Stimulated activated naive B cell treated with anti-CD40 and anti-IgM and Interleukin-4, amounts not matched to agents 10 μg/mL and 1 μg/mL and 100 μg/mL, for 72 hours (primary cell): Measurements from ENCODE around the gene PLEKHH3.

Experiments
- ATAC-seq, 2 donors: fragments of 150-1000 bp; cut with Tn5 transposase; replicated peaks; 2 replicates each; pipeline ENCODE4 v1.10.0; 2021; ENCODE audit warnings: moderate library complexity in 1 of 2
- DNase-seq: peaks from one replicate; pipeline ENCODE4 v3.0.0; 2021
- H3K27ac Mint-ChIP-seq: one replicate; pipeline ENCODE4 v1.8.0; 2022; ENCODE audit warnings: mild to moderate bottlenecking, mixed read lengths
- H3K27me3 Mint-ChIP-seq, 2 donors: one replicate each; pipeline ENCODE4 v1.8.0; 2022; ENCODE audit warnings: mixed read lengths in 2 of 2
- H3K36me3 Mint-ChIP-seq, 2 donors: one replicate each; pipeline ENCODE4 v1.8.0; 2022; ENCODE audit warnings: mixed read lengths in 2 of 2, mild to moderate bottlenecking in 1 of 2
- H3K4me1 Mint-ChIP-seq, 2 donors: one replicate each; pipeline ENCODE4 v1.8.0; 2022; ENCODE audit warnings: mixed read lengths in 2 of 2, mild to moderate bottlenecking in 1 of 2
- H3K4me3 Mint-ChIP-seq, 2 donors: one replicate each; pipeline ENCODE4 v1.8.0; 2022; ENCODE audit warnings: mild to moderate bottlenecking in 2 of 2, mixed read lengths in 2 of 2, moderate library complexity in 1 of 2
- H3K9me3 Mint-ChIP-seq, 2 donors: one replicate each; pipeline ENCODE4 v1.8.0; 2022; ENCODE audit warnings: mixed read lengths in 2 of 2, mild to moderate bottlenecking in 1 of 2

The PLEKHH3 gene, protein sequence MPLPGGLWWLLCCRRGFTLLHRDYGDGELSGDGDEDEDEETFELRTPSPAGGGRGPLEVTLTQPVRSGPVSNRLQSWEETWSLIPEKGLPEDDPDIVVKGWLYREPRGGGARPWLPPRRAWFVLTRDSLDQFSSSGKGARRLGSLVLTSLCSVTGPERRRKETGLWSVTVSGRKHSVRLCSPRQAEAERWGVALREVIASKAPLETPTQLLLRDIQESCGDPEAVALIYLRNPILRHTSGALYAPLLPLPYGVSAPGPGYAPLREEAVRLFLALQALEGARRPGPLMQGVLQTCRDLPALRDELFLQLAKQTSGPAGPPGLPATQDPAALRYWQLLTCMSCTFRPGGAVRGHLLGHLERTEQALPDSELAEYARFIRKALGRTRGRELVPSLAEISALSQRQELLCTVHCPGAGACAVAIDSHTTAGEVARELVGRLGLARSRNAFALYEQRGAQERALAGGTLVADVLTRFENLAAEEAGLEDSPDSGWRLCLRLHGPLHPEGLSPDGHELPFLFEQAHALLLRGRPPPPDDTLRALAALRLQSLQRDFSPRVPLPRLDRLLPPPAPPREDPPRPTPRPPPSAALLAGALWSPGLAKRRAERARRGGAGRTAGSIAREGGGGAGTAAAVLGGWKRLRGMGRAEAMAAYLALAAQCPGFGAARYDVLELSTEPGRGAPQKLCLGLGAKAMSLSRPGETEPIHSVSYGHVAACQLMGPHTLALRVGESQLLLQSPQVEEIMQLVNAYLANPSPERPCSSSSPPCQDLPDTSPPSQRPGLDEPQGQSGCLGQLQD

DNA sequence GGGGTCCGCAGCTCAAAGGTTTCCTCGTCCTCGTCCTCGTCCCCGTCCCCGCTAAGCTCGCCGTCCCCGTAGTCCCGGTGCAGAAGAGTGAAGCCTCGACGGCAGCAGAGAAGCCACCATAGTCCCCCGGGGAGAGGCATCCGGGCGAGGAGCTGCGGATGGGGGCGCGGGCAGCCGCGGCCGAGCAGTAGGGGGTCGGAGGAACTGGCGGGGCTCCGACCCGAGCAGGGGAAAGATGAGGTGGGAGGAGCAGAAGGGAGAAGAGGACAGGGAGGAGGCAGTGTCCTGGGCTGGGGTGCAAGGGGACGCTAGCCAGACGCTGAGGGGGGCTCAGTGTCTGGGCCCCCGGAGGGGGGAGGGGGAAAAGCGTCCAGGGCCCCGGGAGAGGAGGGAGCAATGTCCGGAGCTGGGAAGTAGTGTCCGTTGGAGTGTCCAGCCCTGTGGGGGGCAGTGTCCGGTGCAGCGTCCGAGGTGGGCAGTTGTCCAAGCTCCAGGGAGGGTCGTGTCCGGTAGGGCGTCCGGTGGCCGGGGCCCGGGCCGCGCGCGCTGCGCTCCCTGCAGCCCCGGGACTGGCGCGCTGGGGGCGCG is at the start of gene PLEKHH3:
Gene PLEKHH3 (minus strand): TSS at position 571 of the 588 bp plus-strand sequence. CDS start 431 bp downstream, at position 140.
- Mint-ChIP-seq H3K4me3 (peak within 1 kb of the TSS; percentile 79 to 94), H3K9me3 (peaks cover 0 to 2% of the 10 kb centered on the region in 2 donors), H3K27ac (peak within 1 kb of the TSS; percentile 85), H3K4me1 (peaks cover 37 to 80% of the 10 kb centered on the region in 2 donors), H3K27me3 (peaks cover 34 to 67% of the 10 kb centered on the region in 2 donors), H3K36me3 (peaks cover 2 to 3% of the 10 kb centered on the region in 2 donors)
- DNase-seq, result no peak
- ATAC-seq, result no peak

DNA sequence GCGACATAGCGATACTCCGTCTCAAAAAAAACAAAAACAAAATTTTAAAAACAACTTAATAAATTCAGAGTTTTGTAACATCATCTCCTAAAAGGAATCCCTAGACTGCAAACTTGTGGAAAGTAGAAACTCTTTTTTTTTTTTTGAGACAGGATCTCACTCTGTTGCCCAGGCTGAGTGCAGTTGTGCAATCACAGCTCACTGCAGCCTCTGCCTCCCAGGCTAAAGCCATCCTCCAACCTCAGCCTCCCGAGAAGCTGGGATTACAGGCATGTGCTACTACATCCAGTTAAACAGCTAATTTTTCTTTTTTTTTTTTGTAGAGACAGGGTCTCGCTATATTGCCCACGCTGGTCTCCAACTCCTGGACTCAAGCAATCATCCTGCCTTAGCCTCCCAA is 48.3 kb upstream of the PLEKHH3 start:
- no peaks in the 10 kb centered on the region for H3K27me3 Mint-ChIP-seq
- no peak for ATAC-seq
- H3K27ac Mint-ChIP-seq, result no peak overlapping the region

DNA sequence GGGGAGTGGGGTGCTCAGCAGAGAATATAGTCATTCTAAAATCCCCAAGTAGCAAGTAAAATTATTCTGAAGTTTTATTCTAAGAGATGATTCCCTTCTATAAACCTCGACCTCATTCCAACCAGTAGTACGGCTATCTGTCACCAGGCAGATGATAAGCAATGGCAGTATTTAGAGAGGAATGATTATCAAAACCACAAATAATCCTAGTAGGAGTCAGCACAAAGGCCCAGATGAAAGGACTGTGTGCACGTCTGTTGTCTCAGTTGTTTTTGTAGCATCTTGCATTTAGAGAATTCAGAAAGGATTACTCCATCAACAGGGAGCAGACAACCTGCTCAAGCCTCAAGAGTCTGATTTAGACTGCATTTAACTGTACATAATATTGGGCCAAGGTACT is 46.8 kb upstream of the PLEKHH3 start:
- no peak overlapping the region for H3K27ac Mint-ChIP-seq
- ATAC-seq, result no peak
- no peak overlapping the region for H3K4me3 Mint-ChIP-seq
- no peak for DNase-seq
- H3K36me3 Mint-ChIP-seq, result peaks cover 22 to 35% of the 10 kb centered on the region in 2 donors
- peaks cover 0 to 6% of the 10 kb centered on the region in 2 donors for H3K4me1 Mint-ChIP-seq
- no peaks in the 10 kb centered on the region for H3K27me3 Mint-ChIP-seq
- H3K9me3 Mint-ChIP-seq, result no peaks in the 10 kb centered on the region

More for the DNA sequence above, 48.3 kb upstream of the PLEKHH3 start:
- H3K4me1 Mint-ChIP-seq, result peaks cover 0 to 6% of the 10 kb centered on the region in 2 donors
- peaks cover 18 to 28% of the 10 kb centered on the region in 2 donors for H3K36me3 Mint-ChIP-seq
- H3K4me3 Mint-ChIP-seq, result no peak overlapping the region
- no peak for DNase-seq
- no peaks in the 10 kb centered on the region for H3K9me3 Mint-ChIP-seq

DNA sequence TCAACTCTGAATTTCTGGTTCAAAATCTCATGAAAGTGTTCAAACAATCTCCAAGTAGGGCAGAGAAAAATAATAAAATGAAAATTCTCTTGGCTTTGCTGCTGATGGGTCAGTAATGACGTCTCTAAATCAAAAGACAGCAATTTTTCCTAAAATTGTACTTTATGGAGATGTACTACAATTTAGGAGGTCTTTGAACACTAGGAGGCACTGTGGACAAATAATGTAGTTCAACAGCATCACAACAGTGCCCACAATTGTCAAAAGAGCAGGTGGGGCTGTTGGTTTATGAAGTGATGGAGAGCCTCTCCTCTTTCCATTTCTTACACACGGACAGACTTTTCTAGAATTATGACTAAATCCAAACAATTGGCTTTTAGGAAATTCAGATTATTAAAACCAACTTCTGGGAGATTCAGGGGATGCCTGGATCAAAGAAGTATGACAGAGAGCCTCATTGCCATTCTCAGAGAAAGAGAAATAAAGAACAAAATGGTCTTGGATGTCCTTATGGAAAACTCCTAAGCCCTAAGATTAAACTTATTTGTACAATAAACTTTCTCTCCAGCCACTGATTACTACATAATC is 44.3 kb upstream of the PLEKHH3 start:
- H3K27ac Mint-ChIP-seq, result no peak overlapping the region
- peak; percentile 86 to 94 for ATAC-seq

DNA sequence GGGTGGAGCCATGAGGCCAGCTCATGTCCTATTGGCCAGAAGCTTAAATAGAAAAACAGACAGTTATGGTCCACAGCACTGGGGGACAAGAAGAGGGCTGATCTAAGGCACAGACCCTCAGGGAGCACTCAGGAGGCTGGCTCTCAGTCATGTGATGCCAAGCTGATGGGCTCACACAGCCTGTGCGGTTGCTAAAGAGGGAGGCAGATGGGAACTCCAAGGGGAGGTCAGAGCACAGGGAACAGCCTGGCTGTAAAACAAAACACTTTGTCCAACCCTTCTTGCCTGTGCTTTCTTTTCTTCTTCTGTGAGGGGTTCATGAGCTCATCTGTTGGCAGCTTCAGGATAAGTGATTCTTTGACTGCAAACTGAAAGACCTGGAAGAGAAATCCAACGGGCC is 32.8 kb upstream of the PLEKHH3 start:
- Mint-ChIP-seq H3K27ac (no peak overlapping the region), H3K27me3 (no peaks in the 10 kb centered on the region), H3K36me3 (peaks cover 47 to 67% of the 10 kb centered on the region in 2 donors), H3K4me1 (peaks cover 22 to 33% of the 10 kb centered on the region in 2 donors), H3K9me3 (no peaks in the 10 kb centered on the region), H3K4me3 (no peak overlapping the region)
- DNase-seq (no peak), ATAC-seq (no peak)

More for the DNA sequence above, 44.3 kb upstream of the PLEKHH3 start:
- Mint-ChIP-seq H3K4me1 (peaks cover 0 to 6% of the 10 kb centered on the region in 2 donors), H3K4me3 (no peak overlapping the region), H3K9me3 (no peaks in the 10 kb centered on the region), H3K36me3 (peaks cover 29 to 50% of the 10 kb centered on the region in 2 donors), H3K27me3 (no peaks in the 10 kb centered on the region)
- no peak for DNase-seq

DNA sequence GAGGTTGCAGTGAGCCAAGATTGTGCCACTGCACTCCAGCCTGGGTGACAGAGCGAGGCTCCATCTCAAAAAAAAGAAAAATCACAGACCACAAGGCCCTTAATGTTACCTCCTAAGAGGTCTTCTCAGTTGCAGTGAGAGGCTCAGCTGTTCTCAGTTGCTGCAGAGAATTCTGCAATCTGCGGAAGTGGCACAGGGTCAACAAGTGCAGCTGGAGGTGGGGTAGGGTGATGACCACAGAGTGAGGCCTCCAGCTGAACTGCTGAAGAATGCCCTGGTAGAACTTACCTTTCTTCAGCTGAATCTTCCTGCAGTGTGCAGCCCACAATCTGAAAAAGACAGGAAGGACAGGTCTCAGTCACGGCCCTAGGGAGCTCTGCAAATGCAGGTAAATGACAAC is 31.8 kb upstream of the PLEKHH3 start:
- no peaks in the 10 kb centered on the region for H3K9me3 Mint-ChIP-seq
- DNase-seq, result no peak
- no peaks in the 10 kb centered on the region for H3K27me3 Mint-ChIP-seq
- peaks cover 56 to 77% of the 10 kb centered on the region in 2 donors for H3K36me3 Mint-ChIP-seq
- no peak overlapping the region for H3K4me3 Mint-ChIP-seq
- H3K27ac Mint-ChIP-seq, result no peak overlapping the region
- H3K4me1 Mint-ChIP-seq, result peaks cover 26 to 43% of the 10 kb centered on the region in 2 donors
- no peak for ATAC-seq

DNA sequence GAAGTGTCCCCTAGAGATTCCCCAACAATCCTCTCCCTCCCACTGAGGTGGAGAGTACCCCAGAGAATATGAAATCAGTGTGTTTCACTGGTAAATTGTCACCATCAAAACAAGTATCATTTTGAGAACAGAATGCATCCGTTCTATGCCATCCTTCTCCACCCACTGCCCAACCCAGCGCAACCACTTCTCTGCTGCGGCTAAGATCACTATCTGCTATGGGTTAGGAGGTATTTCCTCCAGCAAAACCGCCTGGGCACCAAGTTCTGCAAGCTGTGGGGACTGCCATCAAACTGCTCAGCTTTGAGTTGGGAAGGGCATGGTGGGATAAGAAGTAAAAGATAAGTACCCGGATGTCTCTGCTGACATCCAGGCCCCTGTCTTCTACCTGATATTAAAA is 29.9 kb upstream of the PLEKHH3 start:
- H3K4me3 Mint-ChIP-seq, result peak overlapping the region in 1 of 2 donors; percentile 13
- DNase-seq, result no peak
- H3K4me1 Mint-ChIP-seq, result peaks cover 35 to 61% of the 10 kb centered on the region in 2 donors
- H3K27ac Mint-ChIP-seq, result peak overlapping the region; percentile 5
- H3K9me3 Mint-ChIP-seq, result no peaks in the 10 kb centered on the region
- peaks cover 66 to 81% of the 10 kb centered on the region in 2 donors for H3K36me3 Mint-ChIP-seq
- H3K27me3 Mint-ChIP-seq, result no peaks in the 10 kb centered on the region
- peak; percentile 13 to 25 for ATAC-seq

DNA sequence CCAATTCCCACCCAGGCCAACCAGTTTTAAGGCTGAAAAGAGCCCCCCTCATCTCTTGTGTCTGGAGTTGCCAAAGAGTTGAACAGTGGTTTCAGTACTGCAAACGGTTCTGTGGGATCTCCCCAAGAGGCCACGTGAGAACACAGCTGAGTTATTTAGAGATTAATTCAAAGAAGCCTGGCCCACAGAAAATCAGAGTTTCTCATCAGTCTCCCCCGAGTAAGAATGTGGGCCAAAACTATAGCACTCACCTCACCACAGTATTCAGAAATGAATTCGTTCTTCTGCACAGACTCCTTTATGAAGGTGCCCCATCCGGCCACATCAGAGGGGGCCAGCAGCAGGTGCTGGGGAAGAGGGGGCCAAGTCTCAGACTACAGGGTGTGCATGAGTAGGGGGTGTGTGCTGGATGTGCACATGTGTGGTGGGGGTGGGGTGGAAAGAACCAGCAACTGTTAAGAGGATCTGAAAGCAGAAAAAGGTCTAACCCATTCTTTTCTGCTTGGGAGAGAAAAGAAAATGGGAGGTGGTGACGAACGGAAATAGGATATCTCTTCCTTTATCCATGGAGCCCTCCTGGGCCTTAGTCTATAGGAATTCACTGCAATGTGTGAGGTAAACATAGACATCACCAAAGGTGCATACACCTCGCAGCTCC is 28.2 kb upstream of the PLEKHH3 start:
- Mint-ChIP-seq H3K27ac (peak overlapping the region; percentile 68), H3K27me3 (no peaks in the 10 kb centered on the region), H3K4me3 (peak overlapping the region; percentile 42 to 72)

DNA sequence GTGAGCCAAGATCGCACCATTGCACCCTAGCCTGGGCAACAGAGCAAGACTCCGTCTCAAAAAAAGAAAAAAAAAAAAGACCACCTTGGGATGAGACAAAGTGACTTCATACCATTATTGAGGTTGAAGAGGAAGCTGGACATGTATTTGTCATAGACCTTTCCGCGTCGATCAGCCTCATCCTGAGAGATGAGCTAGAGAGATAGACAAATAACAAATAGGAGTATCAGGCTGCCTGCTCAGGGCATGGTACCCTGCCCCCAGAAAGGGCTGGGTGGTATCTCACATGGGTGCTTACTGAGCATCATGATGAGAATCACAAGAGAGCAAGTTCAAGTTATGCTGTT is 27.7 kb upstream of the PLEKHH3 start:
- H3K27me3 Mint-ChIP-seq, result no peaks in the 10 kb centered on the region

More for the DNA sequence above, 28.2 kb upstream of the PLEKHH3 start:
- Mint-ChIP-seq H3K4me1 (peaks cover 40 to 68% of the 10 kb centered on the region in 2 donors), H3K36me3 (peaks cover 68 to 82% of the 10 kb centered on the region in 2 donors), H3K9me3 (no peaks in the 10 kb centered on the region)
- DNase-seq (peak; percentile 73), ATAC-seq (peak; percentile 90 to 93)

DNA sequence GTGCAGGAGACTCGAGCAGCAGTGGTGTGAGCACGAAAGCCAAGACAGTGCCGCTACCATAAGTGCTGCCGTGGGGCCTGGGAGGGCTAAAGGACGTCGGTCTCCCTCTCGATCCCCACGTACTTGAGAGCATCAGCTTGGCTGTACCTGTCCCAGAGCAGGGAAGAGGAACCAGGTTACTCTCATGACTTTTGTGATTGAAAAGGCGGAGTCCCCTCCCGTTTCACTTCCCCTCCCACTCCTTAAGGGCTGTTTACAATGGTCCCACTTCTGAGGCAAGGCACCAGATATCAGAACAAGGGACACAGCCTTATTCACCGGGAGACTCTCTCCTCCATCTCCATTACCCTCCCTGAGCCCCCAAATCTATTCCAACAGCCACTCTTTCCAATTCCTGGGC is 25.7 kb upstream of the PLEKHH3 start:
- peak; percentile 33 for ATAC-seq
- peaks cover 33 to 60% of the 10 kb centered on the region in 2 donors for H3K4me1 Mint-ChIP-seq
- no peaks in the 10 kb centered on the region for H3K9me3 Mint-ChIP-seq

More for the DNA sequence above, 27.7 kb upstream of the PLEKHH3 start:
- H3K36me3 Mint-ChIP-seq, result peaks cover 66 to 81% of the 10 kb centered on the region in 2 donors
- peak; percentile 42 to 44 for ATAC-seq
- peaks cover 40 to 68% of the 10 kb centered on the region in 2 donors for H3K4me1 Mint-ChIP-seq
- no peaks in the 10 kb centered on the region for H3K9me3 Mint-ChIP-seq
- H3K27ac Mint-ChIP-seq, result peak overlapping the region; percentile 68
- DNase-seq, result no peak
- peak overlapping the region; percentile 42 to 47 for H3K4me3 Mint-ChIP-seq

DNA sequence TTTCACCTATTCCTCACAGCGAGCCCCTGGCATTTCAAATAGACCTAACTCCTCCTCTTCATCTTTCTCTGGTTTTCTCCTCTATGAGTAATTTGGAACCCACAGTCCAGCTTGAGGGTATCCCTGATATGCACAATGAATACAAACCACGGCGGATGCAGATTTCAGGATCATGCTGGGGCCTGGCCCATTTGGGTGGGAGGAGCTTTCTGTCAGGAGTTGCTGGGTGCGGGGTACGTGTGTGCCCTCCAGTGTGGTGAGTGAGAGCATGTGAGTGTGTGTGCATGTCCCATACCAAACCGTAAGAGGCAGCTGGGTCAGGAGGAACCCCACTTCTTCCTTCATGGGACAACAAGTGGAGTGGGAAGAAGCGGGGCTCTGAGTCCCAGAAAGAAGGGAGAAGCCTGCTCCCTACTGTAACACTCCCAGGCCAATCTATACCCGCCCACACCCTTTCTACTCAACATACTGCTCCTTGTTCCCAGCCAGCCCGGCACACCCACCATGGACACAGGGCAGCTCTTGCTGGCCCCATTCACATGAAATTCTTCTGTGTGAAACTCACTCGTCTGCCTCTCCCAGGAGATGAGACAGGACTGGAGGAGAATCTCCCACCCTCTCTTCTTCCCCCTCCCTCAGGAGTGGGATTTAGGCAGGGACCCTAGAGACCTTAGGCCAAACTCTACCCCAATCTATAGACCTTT is 23.9 kb upstream of the PLEKHH3 start:
- Mint-ChIP-seq H3K27ac (no peak overlapping the region), H3K4me3 (no peak overlapping the region), H3K36me3 (peaks cover 48 to 69% of the 10 kb centered on the region in 2 donors), H3K27me3 (no peaks in the 10 kb centered on the region), H3K4me1 (peaks cover 27 to 47% of the 10 kb centered on the region in 2 donors), H3K9me3 (no peaks in the 10 kb centered on the region)
- DNase-seq (no peak), ATAC-seq (no peak)

More for the DNA sequence above, 25.7 kb upstream of the PLEKHH3 start:
- Mint-ChIP-seq H3K27me3 (no peaks in the 10 kb centered on the region), H3K4me3 (peak overlapping the region; percentile 36 to 40), H3K36me3 (peaks cover 50 to 70% of the 10 kb centered on the region in 2 donors), H3K27ac (peak overlapping the region; percentile 16)
- no peak for DNase-seq

DNA sequence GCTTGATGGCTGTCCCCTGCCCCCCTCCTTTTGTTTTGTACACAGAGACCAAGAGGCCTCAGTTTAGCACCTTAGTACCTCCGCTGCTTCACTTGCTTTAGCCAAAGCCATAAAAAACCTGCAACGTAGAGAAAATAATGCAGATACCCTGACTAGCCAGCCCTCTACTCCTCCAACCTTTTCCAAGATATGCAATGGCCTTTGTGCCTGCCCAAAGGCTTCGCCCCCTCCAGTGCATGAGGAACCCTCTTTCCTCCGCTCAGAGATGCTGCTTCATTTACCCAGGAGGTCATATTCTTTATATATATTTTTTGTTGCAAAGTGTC is 22.6 kb upstream of the PLEKHH3 start:
- H3K4me1 Mint-ChIP-seq, result peaks cover 18 to 33% of the 10 kb centered on the region in 2 donors
- H3K9me3 Mint-ChIP-seq, result no peaks in the 10 kb centered on the region
- H3K27ac Mint-ChIP-seq, result no peak overlapping the region
- no peak overlapping the region for H3K4me3 Mint-ChIP-seq
- ATAC-seq (no peak), DNase-seq (no peak)
- peaks cover 48 to 63% of the 10 kb centered on the region in 2 donors for H3K36me3 Mint-ChIP-seq
- H3K27me3 Mint-ChIP-seq, result no peaks in the 10 kb centered on the region
